Measurements from ENCODE around the gene RAD23B.

RAD23B gene

GRCh38 chr9:107337676-107338590, 54.9 kb downstream of the RAD23B start:
- ATAC-seq: no peak

GRCh38 chr9:107338911-107339659, 56.0 kb downstream of the RAD23B start:
- no peak for ATAC-seq

DNA sequence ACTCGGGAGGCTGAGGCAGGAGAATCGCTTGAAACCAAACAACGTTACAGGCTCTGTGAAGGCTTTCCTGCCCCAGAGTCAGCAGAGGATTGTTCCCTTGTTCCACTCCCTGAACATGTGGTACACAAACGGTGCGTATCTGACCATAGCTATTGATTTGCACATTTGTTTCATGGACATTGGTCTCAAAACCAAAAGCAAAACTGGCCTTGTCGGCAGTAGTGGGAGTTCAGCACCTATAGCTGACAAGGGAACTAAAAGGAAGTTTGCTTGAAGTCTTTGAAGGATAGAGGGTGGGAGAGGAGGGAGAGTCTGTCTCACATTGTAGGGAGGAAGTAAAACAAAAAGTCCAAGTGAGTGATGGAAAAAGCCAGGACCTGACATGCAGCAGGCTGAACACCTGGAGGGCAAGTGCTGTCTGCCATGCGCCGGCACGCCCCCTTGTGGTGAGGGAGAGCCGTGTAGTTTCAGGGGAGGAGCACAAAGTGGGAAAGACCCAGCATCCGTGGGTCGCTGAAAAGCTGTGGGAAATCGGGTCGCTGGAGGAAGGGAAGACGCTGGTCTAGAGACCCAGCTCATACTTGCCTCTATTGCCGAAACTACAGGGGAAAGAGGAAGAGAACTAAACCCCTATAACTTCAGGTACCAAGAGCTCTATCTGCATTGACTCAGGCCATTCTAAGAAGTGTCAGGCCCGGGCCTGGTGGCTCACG, 58.0 kb downstream of the RAD23B start:
- ATAC-seq: peak; percentile 69 to 81

- no peak for ATAC-seq
Measured at GRCh38 chr9:107342476-107343161, 59.5 kb downstream of the RAD23B start.

DNA sequence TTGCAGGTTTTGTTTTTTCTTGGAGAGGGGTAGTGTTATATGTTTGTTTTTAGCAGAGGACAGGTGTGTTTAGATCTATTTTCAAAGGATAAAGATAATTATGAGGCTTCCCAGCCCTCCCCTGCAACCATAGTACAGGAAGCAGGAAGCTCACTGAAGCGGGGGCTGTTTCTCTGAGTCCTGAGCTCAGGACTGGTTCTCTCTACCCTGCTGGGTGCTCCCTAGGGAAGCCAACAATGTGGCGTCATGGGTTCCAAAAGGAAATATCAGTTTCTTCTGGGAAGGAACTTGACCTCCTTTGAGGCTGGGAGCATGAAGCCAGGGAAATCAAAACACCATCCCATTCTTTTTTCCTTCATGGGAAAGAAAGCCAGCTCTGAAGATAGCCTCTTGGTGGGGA, 62.2 kb downstream of the RAD23B start:
- ATAC-seq: no peak

DNA sequence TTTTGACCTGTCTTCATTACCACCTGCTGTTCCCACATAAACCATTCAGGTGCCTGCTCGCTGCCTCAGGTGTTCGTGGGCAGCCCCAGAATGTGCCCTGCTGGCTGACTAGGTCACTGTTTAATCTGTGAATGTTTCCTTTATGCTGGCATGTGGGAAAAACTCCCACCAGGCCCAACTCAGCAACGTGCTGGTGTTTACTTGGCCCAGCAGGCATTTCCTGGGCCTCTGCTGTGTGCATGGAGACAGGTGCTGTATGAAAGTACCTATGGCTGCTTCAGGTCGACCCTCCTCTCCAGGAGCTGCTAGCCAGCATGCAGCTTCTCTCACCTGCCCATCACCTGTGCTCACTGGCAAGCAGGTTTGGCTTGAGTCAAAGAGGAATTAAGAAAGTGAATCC, 65.8 kb downstream of the RAD23B start:
- ATAC-seq: no peak

GRCh38 chr9:107350443-107350842, 67.4 kb downstream of the RAD23B start:
- no peak for ATAC-seq

DNA sequence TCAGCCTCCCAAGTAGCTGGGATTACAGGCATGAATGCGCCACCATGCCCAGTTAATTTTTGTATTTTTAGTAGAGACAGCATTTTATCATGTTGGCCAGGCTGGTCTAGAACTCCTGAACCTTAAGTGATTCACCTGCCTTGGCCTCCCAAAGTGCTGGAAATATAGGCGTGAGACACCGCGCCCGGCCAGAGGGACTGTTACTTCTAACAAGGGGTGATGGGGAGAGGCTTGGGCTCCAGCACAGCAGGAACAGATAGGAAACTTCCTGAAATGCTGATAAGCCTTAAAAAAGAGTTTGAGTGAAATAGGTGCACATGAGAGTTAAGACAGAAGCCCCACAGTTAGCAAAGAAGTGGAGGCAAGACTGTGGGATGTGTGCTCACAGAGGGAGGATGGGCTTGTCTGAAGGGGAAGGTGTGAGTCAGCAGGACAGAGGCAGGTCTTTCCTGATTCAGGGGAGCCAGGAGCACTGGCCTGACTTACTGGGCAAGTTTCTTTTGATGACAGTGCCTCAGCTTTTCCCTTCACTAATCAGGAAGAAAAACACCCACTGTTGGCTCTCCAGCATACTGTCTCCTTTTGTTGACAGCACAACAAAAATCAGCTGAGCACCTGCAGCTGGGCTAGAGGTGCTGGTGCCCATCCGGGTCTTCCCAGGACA, 68.4 kb downstream of the RAD23B start:
- ATAC-seq: no peak

GRCh38 chr9:107355394-107355793, 72.3 kb downstream of the RAD23B start:
- ATAC-seq: no peak

- no peak for ATAC-seq
Measured at GRCh38 chr9:107358986-107359385, 75.9 kb downstream of the RAD23B start.

DNA sequence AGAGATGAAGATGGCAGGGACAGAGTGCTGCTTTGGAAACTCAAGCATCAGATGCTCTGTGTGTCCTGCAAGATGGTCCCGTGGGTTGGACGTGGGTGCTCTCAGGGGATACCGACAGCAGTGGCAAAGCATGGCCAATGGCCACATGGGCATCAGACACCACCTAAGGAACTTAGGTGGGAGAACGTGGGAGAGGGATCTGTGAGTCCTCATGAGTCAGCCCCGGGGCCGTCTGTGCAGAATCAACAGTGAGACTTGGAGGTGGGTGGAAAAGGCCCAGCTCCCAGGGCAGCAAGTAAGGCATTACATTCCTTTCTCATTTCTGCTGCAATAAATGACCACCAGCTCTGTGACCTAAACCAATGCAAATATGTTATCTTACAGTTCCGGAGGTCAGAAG, 77.0 kb downstream of the RAD23B start:
- no peak for ATAC-seq

- peak; percentile 28 to 63 for ATAC-seq
Measured at GRCh38 chr9:107361816-107362215, 78.7 kb downstream of the RAD23B start.

- no peak for ATAC-seq
Measured at GRCh38 chr9:107363516-107364152, 80.6 kb downstream of the RAD23B start.

DNA sequence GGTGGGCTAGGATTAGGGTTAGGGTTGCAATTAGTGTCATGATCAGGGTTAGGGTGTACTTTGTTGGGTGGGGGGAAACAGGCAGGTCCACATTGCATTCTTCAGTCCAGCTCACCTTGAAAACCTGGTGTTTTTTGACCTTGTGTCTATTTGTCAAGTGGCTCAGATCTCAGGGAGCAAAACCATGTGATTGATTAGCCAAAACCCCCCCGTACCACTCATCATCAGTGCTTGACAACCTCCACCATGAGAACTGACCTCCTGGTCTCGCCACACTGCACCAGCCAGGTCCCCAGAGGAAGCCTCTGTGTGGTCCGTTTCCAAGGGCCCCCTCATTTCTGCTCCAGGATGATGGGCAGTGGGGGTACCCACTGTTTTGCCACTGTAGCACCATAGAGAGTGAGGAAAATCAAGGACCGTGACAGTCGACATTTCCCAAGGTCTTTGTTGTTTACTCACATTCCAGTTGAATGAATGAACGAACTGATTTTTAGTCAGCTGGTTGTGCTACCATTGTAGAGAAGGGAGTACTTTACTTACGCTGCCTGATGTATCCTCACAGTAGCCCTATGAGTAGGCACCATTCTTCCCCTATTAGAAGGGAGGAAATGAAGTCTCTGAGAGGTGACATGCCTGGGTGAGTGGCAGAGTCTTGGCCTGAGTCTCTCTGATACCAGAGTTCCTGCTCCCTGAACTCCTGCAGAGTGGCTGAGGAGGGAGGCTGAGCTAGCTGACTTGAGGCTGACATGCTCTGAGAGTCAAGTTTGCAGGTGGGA, 84.8 kb downstream of the RAD23B start:
- no peak for ATAC-seq

DNA sequence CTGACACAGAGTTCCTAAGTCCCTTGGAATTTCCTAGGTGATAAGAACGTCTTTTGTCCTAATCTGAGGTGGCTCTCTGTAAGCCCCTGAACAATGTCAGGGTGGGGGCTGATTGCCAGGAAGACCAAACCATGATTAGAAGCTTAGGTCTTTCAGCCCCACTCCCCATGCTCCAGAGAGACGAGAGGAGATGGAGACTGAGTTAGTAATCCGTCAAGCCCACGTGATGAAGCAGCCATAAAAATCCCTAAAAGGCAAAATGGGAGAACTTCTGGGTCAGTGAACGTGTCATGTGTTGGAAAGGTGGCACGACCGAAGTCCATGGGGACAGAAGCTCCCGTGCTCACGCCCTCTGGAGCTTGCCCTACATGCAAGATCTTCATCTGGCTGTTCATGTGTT, 85.6 kb downstream of the RAD23B start:
- no peak for ATAC-seq

GRCh38 chr9:107373809-107374208, 90.7 kb downstream of the RAD23B start:
- no peak for ATAC-seq

DNA sequence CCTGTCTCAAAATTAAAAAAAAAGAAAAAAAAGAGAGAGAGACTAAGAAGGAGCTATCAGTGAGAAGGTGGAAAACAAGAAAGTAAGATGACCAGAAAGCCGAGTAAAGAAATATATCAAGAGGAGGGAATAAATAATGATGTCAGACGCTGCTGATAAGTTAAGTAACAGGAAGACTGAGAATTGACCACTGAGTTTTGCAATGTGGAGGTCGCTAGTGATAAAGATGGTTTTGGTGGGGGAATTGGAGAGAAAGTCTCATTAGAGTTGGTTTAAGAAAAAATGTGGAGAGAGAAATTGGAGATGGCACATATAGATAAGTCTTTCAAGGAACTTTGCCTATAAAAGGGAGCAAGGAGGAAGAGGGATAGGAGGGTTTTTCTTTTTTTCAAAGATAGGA, 91.9 kb downstream of the RAD23B start:
- no peak for ATAC-seq

DNA sequence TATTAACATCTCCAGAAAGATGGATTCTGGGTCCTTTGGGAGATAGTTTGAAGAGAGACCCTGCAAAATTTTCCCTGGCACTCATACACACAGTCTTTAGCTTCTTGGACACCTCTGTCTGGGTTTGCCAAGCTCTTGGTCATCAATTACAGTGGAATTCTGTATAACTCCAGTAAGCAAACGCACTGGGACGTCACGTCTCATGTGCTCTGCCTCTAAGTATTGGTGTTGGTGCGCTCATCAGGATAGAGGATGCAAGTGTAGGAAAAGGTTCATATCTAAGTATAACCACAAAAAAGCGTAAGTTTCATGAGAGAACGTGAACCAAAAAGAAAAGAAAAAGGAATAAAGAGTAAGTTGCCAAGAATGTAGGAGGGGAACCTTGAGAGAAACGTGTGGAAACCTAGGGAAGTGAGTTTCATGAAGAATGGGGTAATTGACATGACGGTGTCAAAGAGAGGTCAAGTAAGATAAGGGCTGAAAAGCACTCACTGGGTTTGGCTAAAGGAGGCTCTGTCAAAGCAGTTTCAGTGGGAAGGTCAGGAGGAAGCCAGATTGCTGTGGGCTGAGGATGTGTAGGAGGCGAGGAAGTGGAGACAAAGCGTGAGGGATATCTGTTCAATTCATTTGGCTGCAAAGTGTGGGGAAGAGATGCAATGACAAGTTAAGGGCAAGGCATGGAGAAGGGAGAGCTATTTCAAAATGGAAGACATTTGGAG, 92.7 kb downstream of the RAD23B start:
- ATAC-seq: no peak

- no peak for ATAC-seq
Measured at GRCh38 chr9:107378006-107378405, 94.9 kb downstream of the RAD23B start.

All from activated CD4-positive, CD25-positive, alpha-beta regulatory T cell treated with anti-CD3 and anti-CD28 coated beads, Interleukin-2, amount 50 U/mL, for 24 hours (primary cell).